Stimulated activated naive CD4-positive, alpha-beta T cell treated with Interleukin-2 at 50 U/mL for 16 hours (primary cell): Measurements from ENCODE around the gene ATAD3B.
"Not testable (repeated sequence)": the region's sequence is repeated elsewhere in the genome, so short reads cannot be mapped to it uniquely, and the experiment has no call there.

Experiments
- DNase-seq: peaks from one replicate; lab custom pipeline; 2025; lab: John Stamatoyannopoulos, UW

Gene ATAD3B

DNA sequence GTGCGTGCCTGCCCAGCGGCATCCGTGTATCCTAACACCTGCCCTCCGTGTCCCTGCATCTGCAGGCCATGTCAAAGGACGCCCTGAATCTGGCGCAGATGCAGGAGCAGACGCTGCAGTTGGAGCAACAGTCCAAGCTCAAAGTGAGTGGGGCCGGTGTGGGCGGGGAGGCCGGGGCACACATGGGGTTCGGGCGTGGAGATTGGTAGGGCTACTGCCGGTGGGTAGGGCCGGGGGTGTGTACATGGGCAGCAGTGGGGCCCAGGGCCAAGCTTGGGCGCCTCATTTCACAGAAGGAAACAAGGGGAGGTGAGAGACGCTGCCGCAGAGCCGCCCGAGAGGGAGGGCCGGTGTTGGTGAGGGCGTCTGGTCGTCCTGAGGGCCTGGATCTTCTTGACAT, 20.9 kb upstream of the ATAD3B start:
- DNase-seq, result not testable (repeated sequence)

- no peak for DNase-seq
These were observed 19.7 kb upstream of the ATAD3B start for GRCh38 chr1:1451696-1452364.

DNA sequence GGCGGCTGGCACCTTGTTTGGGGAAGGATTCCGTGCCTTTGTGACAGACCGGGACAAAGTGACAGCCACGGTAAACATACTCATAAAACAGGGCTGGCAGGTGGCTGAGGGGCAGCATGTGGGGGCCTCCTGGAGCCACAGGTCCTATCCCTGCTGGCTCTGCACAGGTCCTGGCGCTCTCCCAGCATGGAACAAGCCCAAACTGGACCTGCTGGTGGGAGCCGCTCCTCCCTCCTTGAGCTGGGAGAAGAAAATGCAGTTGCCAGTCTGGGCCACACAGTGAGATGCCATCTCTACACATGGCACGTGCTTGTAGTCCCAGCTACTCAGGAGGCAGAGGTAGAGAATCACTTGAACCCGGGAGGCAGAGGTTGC, 19.2 kb upstream of the ATAD3B start:
- not testable (repeated sequence) for DNase-seq

- DNase-seq, result no peak
These were observed 18.7 kb upstream of the ATAD3B start for GRCh38 chr1:1452882-1453281.

DNA sequence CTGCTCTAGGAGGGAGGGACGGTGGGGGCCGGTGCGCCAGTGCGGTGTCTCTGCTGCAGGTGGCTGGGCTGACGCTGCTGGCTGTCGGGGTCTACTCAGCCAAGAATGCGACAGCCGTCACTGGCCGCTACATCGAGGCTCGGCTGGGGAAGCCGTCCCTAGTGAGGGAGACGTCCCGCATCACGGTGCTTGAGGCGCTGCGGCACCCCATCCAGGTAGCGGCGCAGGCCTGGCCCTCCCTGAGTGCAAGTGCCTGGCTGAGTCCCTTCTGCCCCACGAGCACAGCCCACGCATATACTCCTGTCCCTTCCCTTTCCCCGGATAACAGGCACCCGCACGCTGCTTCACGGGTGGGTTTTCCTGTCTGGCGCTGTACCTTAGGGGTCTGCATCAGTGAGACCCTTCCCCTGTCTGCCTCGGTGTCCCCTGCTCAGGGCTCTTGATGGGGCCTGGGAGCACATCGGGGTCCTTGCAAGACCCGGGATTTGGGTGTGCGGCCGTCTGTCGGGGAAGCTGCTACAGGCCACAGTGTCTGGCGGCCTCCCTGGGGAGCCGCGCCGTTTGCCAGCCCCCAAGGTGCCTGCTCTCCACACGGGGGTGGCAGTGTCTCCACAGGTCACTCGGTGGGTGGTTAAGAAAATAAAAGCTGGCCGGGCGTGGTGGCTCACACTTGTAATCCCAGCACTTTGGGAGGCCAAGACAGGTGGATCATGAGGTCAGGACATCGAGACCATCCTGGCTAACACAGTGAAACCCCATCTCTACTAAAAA, 17.1 kb upstream of the ATAD3B start:
- DNase-seq, result not testable (repeated sequence)

- no peak for DNase-seq
These were observed 16.1 kb upstream of the ATAD3B start for GRCh38 chr1:1455366-1455884.

DNA sequence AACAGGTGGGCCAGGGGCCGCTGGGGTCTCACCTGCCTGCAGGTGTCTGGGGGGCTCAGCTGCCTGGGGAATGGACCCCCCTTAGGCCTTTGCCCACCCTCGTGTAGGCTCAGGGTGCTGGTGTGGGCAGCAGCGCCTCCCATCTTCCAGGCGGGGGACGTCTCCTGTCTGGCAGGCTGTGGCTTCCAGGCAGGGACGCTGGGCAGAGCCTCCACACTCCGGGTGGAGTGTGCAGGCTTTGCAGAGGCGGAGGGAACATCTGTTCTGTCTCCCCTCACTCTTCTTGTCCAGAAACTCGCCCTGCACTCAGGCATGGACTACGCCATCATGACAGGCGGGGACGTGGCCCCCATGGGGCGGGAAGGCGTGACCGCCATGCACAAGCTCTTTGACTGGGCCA, 15.6 kb upstream of the ATAD3B start:
- DNase-seq, result not testable (repeated sequence)

DNA sequence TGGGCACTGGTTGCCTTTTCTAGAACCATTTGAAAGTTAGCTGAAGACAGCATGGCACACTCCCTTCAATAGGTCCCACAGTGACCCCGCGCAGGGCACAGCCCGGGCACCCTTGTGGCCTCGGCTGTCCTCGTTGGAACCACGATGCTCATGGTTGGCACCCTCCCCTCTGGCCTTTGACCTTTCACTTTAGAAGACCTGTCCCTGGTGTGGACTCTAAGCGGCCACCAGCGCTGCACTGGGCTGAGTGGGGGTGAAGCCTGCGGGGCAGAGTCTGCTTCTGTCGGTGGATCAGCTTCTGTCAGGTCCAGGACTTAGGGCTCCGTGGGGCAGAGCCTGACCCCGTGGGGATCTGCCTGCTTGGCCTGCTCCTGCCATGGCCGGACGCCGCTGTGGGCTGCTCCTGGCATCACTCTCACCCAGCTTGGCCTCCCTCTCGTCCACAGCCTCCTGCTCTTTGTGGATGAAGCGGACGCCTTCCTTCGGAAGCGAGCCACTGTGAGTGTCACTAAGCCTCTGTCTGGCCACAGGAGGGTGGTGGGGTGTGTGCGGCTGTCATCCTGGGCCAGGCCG, 14.8 kb upstream of the ATAD3B start:
- not testable (repeated sequence) for DNase-seq

DNA sequence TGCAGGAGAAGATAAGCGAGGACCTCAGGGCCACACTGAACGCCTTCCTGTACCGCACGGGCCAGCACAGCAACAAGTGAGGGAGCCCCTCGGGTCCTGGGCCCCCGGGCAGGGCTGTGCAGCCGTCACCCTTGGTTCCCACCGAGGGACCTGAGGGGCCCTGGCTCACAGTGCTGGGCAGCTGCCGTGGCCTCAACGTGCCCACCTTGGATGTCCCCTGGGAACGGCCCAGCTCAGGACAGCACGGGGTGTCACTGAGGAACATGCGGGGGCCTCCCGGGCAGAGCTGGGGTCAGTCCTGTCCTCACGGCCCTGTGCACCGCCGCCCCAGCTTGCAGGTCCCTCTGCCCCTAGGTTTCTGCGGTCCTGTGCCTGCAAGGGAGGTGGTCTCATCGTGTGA, 12.4 kb upstream of the ATAD3B start:
- not testable (repeated sequence) for DNase-seq

- not testable (repeated sequence) for DNase-seq
These were observed 11.9 kb upstream of the ATAD3B start for GRCh38 chr1:1459711-1460110.

DNA sequence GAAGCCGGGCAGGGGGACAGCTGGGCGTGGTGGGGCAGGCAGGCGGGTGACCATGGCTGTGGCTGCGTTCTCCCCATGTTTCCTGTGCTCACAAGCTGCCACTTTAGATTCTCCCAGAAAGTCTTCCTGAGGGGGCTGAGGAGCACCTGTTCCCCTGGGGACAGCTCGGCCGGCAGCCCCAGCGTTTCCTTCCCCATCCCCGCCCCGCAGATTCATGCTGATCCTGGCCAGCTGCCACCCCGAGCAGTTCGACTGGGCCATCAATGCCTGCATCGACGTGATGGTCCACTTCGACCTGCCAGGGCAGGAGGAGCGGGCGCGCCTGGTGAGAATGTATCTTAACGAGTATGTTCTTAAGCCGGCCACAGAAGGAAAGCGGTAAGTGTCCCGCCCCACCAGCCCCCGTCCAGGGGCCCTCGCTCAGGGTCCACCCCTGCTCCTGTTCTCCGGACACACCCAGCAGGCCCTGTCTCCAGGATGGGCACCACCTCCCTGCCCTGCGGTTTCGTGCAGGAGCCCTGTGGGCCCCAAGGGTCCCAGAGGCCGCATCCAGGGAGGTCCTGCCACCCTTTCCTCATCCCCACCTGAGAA, 10.9 kb upstream of the ATAD3B start:
- DNase-seq, result no peak

GRCh38 chr1:1461721-1462317, 9.7 kb upstream of the ATAD3B start:
- DNase-seq, result no peak

DNA sequence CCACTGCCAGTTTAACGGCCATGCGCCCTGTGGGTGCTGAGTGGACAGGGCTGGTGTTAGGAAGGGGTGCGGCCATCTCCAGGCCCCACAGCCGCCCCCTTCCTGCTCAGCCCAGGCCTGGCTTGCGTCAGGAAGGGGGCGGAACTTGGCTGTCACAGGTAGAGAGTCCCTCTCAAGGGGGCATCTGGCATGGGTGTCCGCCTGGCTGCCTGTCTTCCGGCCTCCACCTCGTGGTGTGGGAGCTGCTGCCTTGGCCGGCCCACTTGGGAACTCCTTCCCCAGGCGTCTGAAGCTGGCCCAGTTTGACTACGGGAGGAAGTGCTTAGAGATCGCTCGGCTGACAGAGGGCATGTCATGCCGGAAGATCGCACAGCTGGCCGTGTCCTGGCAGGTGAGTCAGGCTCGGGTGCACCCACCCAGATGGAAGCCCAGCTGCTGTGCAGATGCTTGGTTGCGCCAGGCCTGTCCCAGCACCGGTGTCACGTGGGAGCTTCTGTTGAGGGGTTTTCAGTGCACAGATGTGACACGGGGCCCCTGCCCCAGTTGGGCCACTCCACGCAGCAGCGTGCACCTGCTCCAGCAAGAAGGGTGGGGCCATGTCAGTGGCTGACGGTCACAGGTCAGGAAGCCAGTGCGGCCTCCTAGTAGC, 9.1 kb upstream of the ATAD3B start:
- DNase-seq, result no peak

DNA sequence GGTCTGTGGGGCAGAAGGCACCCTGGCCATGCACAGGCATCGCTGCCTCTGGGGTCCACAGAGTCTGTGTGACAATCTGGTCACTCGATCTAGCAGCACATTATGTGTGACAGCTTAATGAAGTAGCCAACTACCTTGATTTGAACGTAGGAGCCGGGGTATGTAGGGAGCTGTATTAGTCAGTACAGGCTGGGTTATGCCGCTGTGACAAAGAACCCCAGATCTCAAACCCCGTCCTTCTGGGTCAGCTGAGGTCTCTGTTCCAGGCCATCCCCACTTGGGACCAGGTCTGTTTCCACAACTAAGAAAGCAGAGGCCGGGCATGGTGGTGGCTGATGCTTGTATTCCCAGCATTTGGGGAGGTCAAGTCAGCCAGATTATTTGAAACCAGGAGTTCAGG, 8.3 kb upstream of the ATAD3B start:
- DNase-seq, result no peak

- DNase-seq, result not testable (repeated sequence)
These were observed 3.2 kb upstream of the ATAD3B start for GRCh38 chr1:1468196-1468985.

DNA sequence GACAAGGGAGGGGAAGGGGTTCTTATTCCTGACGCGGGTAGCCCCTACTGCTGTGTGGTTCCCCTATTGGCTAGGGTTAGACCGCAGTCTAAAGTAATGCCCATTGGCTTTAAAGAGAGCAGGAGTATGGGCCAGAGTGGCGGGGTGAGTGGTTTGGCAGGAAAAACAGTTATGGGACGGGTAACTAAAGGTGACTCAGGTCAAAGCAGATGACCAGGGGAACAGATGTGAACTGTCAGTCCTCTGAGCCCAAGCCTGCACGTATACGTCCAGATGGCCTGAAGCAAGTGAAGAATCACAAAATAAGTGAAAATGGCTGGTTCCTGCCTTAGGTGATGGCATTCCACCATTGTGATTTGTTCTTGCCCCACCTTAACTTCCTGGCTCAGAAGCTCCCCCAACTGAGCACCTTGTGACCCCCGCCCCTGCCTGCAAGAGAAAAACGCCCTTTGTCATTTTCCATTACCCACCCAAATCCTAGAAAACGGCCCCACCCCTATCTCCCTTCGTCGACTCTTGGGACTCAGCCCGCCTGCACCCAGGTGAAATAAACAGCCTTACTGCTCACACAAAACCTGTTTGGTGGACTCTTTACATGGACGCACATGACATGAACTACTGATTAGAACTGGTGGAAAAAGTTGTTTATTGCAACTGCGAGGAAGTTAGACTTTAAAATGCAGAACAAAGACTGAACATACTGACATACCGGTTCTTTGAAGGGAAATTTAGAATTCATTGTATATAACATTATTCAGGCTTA, 758 bp upstream of the ATAD3B start:
- no peak for DNase-seq

GRCh38 chr1:1472053-1472876, 700 bp downstream of the ATAD3B start:
- DNase-seq, result not testable (repeated sequence)

DNA sequence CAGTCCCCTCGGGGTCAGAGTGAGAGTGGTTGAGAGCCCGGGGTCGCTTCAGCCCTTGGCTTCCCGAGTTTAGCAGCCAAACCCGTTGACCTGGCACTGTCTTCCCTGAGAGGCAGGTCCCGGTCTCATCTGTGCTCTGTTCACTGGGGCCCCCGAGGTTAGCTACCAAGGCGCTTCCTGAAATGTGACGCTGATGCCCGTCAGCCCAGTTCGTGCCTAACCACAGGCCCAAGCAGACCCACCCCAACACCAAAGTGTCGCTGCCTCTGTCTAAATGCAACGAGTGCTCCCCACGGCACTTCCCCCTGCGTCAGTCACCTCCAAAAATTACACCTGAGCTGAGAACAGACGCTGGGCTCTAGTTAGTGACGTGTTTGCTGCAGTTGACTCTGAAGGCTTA, 4.4 kb downstream of the ATAD3B start:
- not testable (repeated sequence) for DNase-seq

DNA sequence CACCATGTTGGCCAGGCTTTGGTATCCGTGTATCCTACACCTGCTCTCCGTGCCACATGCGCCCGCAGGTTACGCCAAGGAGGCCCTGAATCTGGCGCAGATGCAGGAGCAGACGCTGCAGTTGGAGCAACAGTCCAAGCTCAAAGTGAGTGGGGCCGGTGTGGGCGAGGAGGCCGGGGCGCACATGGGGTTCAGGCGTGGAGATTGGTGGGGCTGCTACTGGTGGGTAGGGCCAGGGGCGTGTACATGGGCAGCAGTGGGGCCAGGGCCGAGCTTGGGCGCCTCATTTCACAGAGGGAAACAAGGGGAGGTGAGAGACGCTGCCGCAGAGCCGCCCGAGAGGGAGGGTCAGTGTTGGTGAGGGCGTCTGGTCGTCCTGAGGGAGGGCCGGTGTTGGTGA, 5.6 kb downstream of the ATAD3B start:
- DNase-seq, result no peak
